ENCODE results near the gene CCNB1IP1.
"Not testable (repeated sequence)": the region's sequence is repeated elsewhere in the genome, so short reads cannot be mapped to it uniquely, and the experiment has no call there.

Gene CCNB1IP1

GRCh38 chr14:20294636-20295035, 38.4 kb downstream of the CCNB1IP1 start:
- TF ChIP-seq, protein P1, sequence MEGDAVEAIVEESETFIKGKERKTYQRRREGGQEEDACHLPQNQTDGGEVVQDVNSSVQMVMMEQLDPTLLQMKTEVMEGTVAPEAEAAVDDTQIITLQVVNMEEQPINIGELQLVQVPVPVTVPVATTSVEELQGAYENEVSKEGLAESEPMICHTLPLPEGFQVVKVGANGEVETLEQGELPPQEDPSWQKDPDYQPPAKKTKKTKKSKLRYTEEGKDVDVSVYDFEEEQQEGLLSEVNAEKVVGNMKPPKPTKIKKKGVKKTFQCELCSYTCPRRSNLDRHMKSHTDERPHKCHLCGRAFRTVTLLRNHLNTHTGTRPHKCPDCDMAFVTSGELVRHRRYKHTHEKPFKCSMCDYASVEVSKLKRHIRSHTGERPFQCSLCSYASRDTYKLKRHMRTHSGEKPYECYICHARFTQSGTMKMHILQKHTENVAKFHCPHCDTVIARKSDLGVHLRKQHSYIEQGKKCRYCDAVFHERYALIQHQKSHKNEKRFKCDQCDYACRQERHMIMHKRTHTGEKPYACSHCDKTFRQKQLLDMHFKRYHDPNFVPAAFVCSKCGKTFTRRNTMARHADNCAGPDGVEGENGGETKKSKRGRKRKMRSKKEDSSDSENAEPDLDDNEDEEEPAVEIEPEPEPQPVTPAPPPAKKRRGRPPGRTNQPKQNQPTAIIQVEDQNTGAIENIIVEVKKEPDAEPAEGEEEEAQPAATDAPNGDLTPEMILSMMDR (IDR thresholded peaks at IDR 0.05; ENCODE audit: borderline replicate concordance, insufficient read depth, low read depth, low read length): no peak

GRCh38 chr14:20281998-20282397, 51.1 kb downstream of the CCNB1IP1 start:
- not testable (repeated sequence) for H3K4me3 ChIP-seq (ENCODE audit: low read depth, low read length)

More at GRCh38 chr14:20294636-20295035, 38.4 kb downstream of the CCNB1IP1 start:
- no peak overlapping the region for H3K4me3 ChIP-seq (ENCODE audit: low read depth, low read length)

DNA sequence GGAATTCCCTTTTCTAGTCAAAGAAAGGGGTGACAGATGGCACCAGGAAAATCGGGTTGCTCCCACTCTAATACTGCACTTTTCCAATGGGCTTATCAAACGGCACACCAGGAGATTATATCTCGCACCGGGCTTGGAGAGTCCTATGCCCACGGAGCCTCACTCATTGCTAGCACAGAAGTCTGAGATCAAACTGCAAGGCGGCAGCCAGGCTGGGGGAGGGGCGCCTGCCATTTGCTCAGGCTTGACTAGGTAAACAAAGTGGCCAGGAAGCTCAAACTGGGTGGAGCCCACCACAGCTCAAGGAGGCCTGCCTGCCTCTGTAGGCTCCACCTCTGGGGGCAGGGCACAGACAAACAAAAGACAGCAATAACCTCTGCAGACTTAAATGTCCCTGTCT, 52.8 kb downstream of the CCNB1IP1 start:
- H3K4me3 ChIP-seq (ENCODE audit: low read depth, low read length): not testable (repeated sequence)

DNA sequence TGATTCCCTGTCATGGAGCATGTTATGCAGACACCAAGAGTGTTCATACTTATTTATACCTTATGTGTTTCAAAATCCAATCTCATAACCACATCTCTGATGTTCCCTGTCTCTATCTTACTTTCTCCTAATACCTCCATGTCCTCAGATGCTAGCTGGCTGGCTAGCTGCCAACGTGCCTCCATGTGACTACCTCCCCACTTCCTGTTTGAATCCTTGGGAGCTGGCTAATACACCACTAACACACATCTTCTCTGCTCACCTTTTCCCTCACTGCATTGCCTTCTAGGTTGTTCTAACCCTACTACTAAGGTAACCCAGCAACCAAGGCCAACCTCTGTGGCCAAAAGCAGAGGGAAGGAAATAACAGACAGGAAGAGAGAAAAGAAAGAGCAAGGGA, 54.7 kb downstream of the CCNB1IP1 start:
- TF ChIP-seq, protein P1 (IDR thresholded peaks at IDR 0.05; ENCODE audit: borderline replicate concordance, insufficient read depth, low read depth, low read length): no peak
- H3K4me3 ChIP-seq (ENCODE audit: low read depth, low read length): no peak overlapping the region

DNA sequence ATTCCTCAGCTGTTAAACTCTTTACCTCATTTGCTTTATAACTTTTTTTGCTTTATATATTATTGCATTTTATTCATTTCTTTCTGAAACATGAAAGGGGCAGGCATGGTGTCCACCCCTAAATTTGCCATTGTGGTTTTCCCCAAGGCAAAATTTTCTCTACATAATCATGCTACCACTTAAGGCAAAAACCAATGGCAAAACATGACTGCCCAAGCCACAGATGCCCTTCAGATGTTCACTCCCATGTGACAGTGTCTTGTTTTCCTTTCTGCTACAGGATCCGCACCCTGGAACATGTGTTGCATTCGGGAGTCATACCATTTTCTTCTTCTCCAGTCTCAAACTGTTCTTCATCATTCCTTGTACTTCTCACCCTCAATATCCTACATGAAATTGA, 55.7 kb downstream of the CCNB1IP1 start:
- H3K4me3 ChIP-seq (ENCODE audit: low read depth, low read length): no peak overlapping the region
- TF ChIP-seq, protein P1 (IDR thresholded peaks at IDR 0.05; ENCODE audit: borderline replicate concordance, insufficient read depth, low read depth, low read length): no peak

GRCh38 chr14:20274062-20274461, 59.0 kb downstream of the CCNB1IP1 start:
- TF ChIP-seq, protein P1 (IDR thresholded peaks at IDR 0.05; ENCODE audit: borderline replicate concordance, insufficient read depth, low read depth, low read length): no peak
- H3K4me3 ChIP-seq (ENCODE audit: low read depth, low read length): no peak overlapping the region

- not testable (repeated sequence) for H3K4me3 ChIP-seq (ENCODE audit: low read depth, low read length)
Measured at GRCh38 chr14:20264361-20264760, 68.7 kb downstream of the CCNB1IP1 start.

DNA sequence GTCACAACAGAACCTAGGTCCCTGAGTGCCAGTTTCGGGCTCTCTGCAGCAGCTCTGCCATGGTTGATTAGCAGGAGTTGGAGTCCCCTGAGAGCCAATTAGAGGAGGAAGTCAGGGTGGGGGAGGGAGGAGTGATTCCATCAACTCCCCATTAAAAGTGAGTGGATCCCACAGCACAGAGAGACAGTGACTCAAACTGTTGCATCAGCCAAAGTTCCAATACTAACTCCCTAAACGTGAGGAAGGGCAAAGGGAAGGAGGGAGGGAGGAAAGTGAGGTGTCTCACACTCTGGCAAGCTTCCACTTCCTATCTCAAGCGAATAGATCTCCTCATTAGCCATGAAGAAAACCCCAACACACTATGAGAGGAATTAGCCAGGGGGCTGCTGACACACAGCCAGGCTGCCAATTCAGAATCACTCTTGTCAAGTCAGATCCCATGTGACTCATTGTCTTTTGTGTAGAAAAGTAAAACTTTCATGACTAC, 70.4 kb downstream of the CCNB1IP1 start:
- TF ChIP-seq, protein P1 (IDR thresholded peaks at IDR 0.05; ENCODE audit: borderline replicate concordance, insufficient read depth, low read depth, low read length): no peak

More for the DNA sequence above, 70.4 kb downstream of the CCNB1IP1 start:
- H3K4me3 ChIP-seq (ENCODE audit: low read depth, low read length): no peak overlapping the region
